ENCODE data around the gene MAML2.
"Not testable (repeated sequence)": the region's sequence is repeated elsewhere in the genome, so short reads cannot be mapped to it uniquely, and the experiment has no call there.

Gene MAML2

GRCh38 chr11:96268527-96268926, 74.5 kb downstream of the MAML2 start:
- DNase-seq (ENCODE audit: low read depth) = not testable (repeated sequence)

- no peak for DNase-seq (ENCODE audit: low read depth)
Observed at GRCh38 chr11:96267496-96268032, 75.4 kb downstream of the MAML2 start.

DNA sequence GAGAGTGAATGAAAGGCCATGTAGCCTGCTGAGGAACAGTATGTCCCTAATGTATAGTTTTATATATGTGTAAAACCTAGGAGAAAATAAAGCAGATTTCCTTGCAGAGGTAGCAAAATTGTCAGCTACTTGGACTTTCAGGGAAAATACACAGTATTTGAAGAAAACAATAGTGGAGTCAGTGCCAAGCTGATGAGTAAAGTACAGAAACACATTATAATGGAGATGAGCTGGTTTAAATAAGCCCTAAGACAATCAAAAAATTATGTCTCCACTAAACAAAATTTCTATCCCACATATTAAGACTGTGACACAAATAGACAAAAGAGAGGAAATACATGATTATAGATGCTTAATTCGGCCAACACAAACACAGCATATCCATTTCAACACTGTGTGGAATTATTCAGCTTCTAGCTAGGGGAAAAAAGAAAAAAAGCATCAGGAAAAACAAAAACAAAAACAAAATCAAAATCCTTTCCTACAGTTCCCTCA, 75.9 kb downstream of the MAML2 start:
- no peak for DNase-seq (ENCODE audit: low read depth)

DNA sequence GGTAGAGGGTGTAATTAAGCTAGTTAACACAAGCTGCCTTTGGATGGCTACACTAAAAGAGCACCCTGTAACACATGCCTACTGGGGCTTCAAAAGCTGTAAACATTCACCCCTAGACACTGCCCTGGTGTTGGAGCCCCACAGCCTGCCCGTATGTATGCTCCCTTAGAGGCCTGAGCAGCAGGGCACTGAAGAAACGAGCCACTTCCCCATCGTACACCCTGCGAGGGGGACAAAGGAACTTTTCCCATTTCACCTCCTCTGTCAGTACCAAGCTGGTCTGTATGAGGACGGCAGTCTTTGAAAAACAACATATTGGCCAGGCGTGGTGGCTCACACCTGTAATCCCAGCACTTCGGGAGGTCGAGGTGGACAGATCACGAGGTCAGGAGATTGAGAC, 77.0 kb downstream of the MAML2 start:
- no peak for DNase-seq (ENCODE audit: low read depth)

GRCh38 chr11:96265220-96265737, 77.7 kb downstream of the MAML2 start:
- DNase-seq (ENCODE audit: low read depth) = no peak

DNA sequence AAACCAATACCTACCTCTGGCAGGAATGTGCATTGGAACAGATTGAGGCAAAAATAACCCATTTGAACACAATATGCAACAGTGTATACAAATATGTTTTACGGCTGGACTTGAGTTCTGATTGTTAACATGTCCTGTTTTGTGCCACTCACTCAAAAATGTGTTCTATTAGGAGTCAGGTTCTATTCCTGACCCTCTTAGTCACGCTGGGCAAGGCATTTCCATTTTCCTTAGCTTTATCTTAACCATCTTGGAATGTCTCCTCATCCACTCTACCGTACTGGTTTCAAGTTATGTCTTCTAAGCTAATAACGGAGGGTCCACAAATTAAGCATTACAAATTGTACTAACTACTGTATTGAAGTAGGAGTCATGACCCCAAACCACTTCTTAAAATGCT, 78.6 kb downstream of the MAML2 start:
- DNase-seq (ENCODE audit: low read depth) = no peak

GRCh38 chr11:96263238-96263763, 79.7 kb downstream of the MAML2 start:
- DNase-seq (ENCODE audit: low read depth) = no peak

GRCh38 chr11:96260532-96260931, 82.5 kb downstream of the MAML2 start:
- DNase-seq (ENCODE audit: low read depth) = no peak

GRCh38 chr11:96260067-96260511, 82.9 kb downstream of the MAML2 start:
- DNase-seq (ENCODE audit: low read depth) = no peak

DNA sequence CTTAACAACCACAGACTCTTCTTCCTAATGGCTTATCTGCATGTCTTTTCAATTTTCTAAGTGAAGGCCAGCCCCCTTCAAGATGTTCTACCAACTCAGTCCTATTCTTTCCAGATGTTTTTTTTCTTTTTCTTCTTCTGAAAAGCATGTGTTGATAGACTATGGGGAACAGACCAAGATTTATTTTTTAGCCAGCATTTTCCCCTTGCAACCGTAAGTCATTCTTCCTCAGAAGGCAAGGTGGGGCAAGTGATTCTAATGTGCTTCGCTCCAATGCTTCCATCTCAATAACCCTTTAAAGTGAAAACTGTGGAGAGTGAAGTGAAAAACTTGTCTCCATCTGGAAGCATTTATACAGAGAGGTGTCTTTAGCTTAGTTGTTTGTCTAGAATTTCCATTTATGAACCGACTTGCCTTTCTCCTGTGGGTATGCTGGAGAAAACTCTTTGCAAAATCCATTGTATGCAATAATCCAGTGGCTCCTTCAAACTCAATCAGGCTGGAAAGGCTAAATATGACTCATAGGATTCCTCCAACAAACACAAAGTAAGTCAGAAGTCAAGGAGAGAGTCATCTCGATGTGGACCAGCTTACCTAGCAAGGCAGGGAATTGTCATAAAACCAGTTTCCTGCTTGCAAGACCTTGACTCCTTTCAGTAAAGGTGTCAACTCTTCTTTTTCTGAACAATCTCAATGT, 83.7 kb downstream of the MAML2 start:
- DNase-seq (ENCODE audit: low read depth) = no peak

- DNase-seq (ENCODE audit: low read depth) = no peak
Observed at GRCh38 chr11:96257972-96258934, 84.7 kb downstream of the MAML2 start.

GRCh38 chr11:96257036-96257435, 86.0 kb downstream of the MAML2 start:
- no peak for DNase-seq (ENCODE audit: low read depth)

DNA sequence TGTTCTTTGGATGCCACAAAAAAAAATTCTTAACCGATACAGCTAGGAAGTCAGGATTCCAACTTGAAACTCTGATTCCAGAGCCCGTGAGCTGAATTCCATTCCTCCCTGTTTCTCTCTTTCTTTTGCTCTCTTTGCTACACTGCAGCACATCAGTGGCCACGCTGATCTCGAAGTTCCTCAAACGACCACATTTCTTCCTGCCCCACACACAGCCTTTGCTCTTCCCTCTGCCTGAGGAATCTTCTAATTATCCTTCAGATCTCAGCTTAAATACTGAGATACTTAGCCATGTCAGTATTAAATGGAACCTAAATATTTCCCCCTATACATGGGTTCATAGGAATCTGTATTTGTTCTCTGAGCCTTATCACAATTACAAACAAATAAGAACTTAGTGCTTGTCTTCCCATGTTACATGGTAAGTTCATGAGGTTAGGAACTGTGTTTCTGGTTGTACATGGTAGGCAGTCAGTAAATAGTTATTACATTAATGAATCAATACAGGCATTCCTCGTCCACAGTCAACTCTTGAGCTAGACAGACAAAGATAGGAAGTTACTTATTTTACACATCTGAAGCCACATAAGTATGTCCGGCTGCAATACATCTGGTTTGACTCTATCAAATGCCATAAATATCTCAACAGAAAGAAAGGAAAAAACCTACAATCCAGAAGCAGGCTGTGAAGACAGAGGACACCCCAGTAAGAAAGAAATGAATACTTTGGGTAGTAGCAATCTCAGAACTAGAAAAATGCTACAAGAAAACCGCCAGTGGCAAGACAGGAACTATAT, 86.6 kb downstream of the MAML2 start:
- no peak for DNase-seq (ENCODE audit: low read depth)

DNA sequence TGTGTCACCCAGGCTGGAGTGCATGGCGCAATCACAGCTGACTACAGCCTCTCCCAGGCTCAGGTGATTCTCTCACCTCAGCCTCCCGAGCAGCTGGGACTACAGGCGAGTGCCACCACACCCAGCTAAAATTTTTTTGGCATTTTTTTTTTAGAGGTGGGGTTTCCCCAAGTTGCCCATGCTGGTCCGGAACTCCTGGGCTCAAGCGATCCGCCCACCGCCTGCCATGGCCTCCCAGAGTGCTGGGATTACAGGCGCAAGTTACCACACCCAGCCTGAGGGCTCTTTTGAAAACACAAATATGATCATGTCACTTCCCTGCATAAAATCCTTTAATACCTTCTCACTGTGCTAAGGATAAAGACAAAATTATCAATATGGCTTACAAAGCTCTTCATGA, 88.1 kb downstream of the MAML2 start:
- DNase-seq (ENCODE audit: low read depth) = no peak

- DNase-seq (ENCODE audit: low read depth) = peak; percentile 71
Observed at GRCh38 chr11:96254087-96254486, 88.9 kb downstream of the MAML2 start.

DNA sequence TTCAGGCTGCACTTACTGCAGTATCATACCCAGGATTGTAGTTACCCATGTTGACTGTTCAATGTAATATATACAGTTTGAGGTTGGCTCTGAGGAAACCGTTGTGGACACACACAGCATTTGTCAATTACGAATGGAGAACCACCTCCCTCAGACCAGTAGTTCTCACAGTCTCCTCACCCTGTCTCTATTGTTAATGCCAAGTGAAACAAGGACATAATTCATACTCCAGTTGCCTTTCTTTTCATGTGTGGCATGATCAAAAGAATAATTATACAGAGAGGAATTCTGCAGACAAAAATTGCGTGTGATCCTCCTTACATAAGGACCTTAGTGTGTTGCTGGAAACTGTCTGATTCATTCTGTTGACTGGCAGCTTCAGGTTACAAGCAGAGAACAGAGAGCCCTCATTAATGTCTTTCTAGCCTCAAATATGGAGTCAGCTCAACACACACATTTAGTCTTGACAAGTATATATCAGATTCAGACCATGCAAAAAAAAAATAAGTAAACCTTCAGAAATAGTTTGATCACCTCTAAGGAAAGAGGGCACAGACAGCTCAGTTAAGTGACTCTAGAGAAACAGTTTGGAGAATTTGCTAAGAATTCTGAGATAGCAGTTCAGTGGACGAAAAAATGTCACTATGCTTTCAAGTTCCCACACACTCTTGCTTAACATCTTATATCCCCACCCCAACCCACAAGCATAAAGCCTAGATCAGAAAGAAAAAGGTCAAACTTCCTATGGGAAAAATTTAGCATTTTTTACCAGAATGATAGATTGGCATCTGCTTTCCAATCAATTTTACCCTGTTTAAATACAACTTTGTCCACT, 96.1 kb downstream of the MAML2 start:
- DNase-seq (ENCODE audit: low read depth) = no peak

DNA sequence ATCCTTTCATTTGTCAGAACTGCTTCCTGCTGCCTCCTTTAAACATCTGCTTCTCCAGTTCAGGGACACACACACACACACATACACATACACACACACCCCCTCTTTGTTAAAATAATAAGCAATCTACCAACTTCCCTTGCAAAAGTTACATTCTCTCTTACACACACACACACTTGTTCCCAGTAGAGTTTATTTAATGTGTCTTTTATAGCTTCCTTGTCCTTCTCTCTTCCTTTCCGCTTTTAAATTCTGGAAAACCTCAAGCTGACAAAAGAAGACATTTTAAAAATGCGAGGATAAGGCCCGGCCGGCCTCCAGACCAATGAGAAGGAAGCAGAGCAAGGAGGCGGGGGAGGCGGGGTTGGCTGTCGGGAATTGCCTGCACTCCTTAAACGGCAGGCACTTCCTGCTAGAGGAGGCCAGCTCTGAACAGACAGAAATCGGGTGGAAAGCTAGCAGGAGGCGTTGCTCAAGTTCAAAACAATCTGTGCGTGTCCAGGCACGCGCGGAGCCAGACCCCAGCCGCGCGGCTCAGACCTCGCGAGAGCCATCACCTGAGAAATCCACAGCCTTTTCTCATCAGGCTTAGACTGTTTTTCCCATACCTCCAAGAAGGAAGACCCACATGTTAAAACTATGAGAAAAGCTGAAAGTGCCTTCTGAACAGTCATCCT, 99.9 kb downstream of the MAML2 start:
- peak; percentile 95 for DNase-seq (ENCODE audit: low read depth)

DNA sequence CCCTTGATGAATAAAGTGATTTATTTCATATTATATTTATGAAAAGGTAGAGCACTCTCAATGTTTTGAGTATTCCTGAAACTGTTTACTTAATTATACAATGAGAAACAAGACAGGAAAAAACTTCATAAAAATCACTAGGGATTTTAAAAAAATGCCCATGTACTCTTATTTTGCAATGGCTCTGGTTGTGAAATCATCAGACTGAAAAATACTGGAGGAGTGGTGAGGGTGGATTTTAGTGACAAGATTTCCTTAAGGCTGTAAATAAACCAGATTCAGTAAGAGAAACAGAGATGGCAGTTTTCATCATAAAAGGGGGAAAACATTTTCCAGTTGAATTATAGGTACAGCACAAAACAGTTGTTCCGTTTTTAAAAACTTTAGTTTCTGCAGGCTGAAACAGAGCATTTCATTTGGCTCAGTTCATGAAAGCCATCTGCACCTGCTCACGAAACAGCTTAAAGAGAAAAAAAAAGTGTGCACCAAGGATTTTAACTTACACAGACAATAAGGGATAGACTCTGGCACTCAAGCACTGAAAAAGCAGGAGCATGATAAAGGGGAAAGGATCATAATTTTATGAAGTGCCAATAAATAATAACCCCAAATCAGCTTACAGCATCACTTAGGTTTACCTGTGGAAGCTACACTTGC, 100.7 kb downstream of the MAML2 start:
- DNase-seq (ENCODE audit: low read depth) = no peak

- no peak for DNase-seq (ENCODE audit: low read depth)
Observed at GRCh38 chr11:96241331-96241841, 101.6 kb downstream of the MAML2 start.

Measured in non-pigmented ciliary epithelial cell (primary cell).